A673 (cell line): ENCODE data around the gene ITGB3.

ENCODE experiments used
- CTCF ChIP-seq: fragments of 300-800, 200-600 bp; sonication (generic); conservative IDR thresholded peaks from 2 replicates; pipeline ENCODE4 v1.5.1; 2017; ENCODE audit warnings: low read depth, mild to moderate bottlenecking, antibody characterized with exemption, low read length, moderate library complexity, mixed read lengths
- EZH2 ChIP-seq: fragments of 200-600 bp; sonication (generic); IDR thresholded peaks from 2 replicates; pipeline ENCODE4 v1.6.1; 2017; ENCODE audit warnings: borderline replicate concordance, low read depth, mild to moderate bottlenecking, mixed read lengths, antibody characterized with exemption, low read length; ENCODE audit not compliant: poor library complexity, severe bottlenecking

GRCh38 chr17:47267354-47267828 lies 13.8 kb downstream of the ITGB3 start:
- no peak for TF ChIP-seq CTCF
- TF ChIP-seq EZH2, result no peak
